COR-L47 (cell line): Measurements from ENCODE around the gene TBATA.
A peak's percentile ranks its signal among the peaks of the same experiment; 100 is the strongest.

Source experiments
- DNase-seq: peaks from one replicate; lab custom pipeline; 2025; lab: John Stamatoyannopoulos, UW

The TBATA gene

GRCh38 chr10:70743879-70744278 is 41.3 kb downstream of the TBATA start:
- DNase-seq, result no peak

- DNase-seq, result no peak
Observed at GRCh38 chr10:70743430-70743788, 41.8 kb downstream of the TBATA start.

- no peak for DNase-seq
Observed at GRCh38 chr10:70742537-70743429, 42.4 kb downstream of the TBATA start.

- DNase-seq, result no peak
Observed at GRCh38 chr10:70740406-70741288, 44.5 kb downstream of the TBATA start.

- DNase-seq, result no peak
Observed at GRCh38 chr10:70738761-70739121, 46.4 kb downstream of the TBATA start.

GRCh38 chr10:70738006-70738760 is 47.0 kb downstream of the TBATA start:
- no peak for DNase-seq

GRCh38 chr10:70737250-70737649 is 47.9 kb downstream of the TBATA start:
- DNase-seq, result no peak

- no peak for DNase-seq
Observed at GRCh38 chr10:70736525-70736924, 48.7 kb downstream of the TBATA start.

GRCh38 chr10:70735161-70735560 is 50.0 kb downstream of the TBATA start:
- DNase-seq, result no peak

- DNase-seq, result no peak
Observed at GRCh38 chr10:70733051-70733450, 52.1 kb downstream of the TBATA start.

GRCh38 chr10:70732569-70732968 is 52.6 kb downstream of the TBATA start:
- DNase-seq, result no peak

- no peak for DNase-seq
Observed at GRCh38 chr10:70730955-70731354, 54.2 kb downstream of the TBATA start.

GRCh38 chr10:70729763-70730357 is 55.3 kb downstream of the TBATA start:
- peak; percentile 77 for DNase-seq

- DNase-seq, result no peak
Observed at GRCh38 chr10:70728328-70728727, 56.8 kb downstream of the TBATA start.

- no peak for DNase-seq
Observed at GRCh38 chr10:70726909-70727495, 58.2 kb downstream of the TBATA start.

- DNase-seq, result no peak
Observed at GRCh38 chr10:70723771-70724170, 61.4 kb downstream of the TBATA start.

GRCh38 chr10:70722820-70723424 is 62.3 kb downstream of the TBATA start:
- no peak for DNase-seq
